ENCODE data around the gene INTS1.
"Not testable (repeated sequence)": the region's sequence is repeated elsewhere in the genome, so short reads cannot be mapped to it uniquely, and the experiment has no call there.

Gene INTS1

DNA sequence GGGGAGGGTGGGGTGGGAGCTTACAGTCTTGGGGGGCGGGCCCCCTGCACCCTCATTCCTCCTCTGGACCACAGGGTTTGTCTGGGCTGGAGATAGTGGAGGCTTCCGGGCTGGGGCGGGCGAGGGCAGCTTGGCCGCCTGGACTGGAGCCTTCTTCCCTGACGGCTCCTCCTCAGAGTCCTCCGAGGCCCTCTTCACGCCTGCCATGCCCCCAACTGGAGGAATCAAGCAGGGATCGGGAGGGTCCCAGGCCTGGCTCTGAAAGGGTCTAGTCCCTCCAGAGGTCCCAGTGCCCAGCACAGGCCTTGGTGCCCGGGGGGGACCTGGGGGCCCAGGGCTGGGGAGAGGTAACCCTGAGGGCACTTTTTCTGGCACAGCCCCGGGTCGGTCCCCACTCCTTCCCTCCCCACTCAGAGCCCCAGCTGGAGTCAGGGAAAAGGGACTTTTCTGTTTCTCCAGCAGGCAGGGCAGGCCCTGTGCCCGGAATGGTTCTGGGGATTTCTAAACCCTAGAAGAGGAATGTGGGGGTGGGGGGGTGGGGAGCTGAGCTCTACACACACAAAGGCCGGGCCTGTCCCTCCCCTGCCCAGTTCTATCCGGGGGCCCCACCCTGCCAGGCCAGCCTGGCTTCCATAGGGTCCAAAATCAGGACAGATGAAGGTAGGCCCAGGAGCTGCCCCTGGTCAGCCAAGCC lies 56.5 kb downstream of the INTS1 start:
- DNase-seq (ENCODE audit: low read depth, low spot score), result no peak

DNA sequence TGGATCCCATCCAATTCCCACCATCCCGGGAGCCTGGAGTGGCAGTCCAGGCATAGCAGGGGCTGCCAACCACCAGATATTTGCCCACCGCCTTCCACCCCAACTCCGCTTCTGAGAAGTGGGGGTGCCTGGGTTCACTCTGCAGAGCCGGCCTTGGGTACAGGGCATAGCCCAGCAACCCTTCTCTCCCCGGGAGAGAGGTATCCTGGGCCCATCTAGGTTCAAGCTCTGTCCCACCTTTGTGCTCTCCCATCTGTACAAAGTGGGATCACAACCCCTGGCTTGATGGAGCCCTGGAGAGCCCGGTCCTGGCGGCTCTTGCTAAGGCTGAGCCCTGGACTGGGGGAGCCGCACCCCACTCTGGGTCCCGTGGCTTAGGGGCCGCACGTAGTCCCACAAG lies 57.1 kb downstream of the INTS1 start:
- DNase-seq (ENCODE audit: low read depth, low spot score), result no peak

DNA sequence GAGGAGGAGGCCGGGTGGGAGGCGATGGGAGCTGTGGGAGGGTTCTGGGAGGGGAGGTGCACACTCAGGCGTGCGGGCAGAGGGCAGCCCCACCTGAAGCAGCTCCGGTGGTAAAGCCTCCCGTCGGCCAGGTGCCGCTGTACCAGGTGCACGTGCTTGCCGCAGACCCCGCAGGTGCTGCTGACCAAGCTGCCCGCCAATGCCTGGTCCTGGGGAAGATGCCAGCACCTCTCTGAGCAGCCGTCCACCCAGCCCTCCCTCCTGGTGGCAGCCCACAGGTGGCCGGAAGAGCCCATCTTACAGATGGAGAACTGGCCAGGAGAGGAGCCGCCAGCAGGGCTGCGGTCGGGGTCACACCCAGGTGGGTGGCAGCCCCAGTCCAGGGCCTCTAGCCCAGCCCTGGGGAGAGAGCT lies 57.6 kb downstream of the INTS1 start:
- no peak for DNase-seq (ENCODE audit: low read depth, low spot score)

DNA sequence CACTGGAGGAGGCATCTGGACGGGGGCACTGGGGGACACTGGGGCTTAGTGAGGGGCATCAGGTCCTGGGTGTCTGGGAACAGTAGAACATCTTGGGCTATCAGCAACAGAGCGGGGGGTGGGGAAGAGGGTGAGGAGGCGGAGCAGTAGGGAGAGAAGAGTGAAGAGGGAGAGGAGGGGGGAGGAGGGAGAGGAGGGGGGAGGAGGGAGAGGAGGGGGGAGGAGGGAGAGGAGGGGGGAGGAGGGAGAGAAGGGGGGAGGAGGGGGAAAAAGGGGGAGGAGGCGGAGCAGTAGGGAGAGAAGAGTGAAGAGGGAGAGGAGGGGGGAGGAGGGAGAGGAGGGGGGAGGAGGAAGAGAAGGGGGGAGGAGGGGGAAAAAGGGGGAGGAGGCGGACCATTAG lies 58.2 kb downstream of the INTS1 start:
- DNase-seq (ENCODE audit: low read depth, low spot score), result not testable (repeated sequence)

DNA sequence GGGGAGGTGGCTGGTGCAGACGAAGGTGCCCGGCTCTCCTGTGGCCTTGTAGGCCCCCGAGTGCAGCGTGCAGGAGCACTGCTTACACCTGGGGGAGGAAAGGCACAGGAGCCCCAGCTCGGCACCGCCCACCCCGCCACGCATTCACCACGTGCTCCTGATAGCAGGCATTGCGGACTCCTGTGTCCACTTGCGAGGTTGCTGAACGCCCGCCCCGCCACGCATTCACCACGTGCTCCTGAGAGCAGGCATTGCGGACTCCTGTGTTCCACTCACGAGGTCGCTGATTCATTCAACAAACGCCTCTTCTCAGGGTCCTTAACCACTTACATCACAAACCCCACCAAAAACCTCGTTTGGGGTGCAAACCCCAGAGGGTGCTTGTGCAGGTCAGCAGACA lies 58.8 kb downstream of the INTS1 start:
- no peak for DNase-seq (ENCODE audit: low read depth, low spot score)

DNA sequence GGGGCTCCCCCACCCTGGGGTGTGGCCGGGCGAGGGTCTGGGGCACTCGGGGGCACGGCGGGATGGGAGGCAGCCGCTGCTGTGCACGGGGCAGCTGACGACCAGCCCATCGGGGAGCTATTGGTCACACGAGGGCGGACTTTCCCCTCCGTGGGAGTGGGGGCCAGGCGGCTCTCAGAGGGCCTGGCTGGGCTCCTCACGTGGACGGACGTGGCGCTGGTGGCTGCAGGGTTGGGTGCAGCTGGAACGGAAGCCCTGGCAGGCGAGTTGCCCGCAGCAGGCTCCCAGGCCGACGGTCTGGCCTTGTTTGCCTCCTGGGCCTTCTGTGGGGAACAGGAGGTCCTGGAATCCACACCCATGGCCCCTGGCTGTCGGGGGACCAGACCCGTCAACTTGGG lies 59.3 kb downstream of the INTS1 start:
- DNase-seq (ENCODE audit: low read depth, low spot score), result no peak

DNA sequence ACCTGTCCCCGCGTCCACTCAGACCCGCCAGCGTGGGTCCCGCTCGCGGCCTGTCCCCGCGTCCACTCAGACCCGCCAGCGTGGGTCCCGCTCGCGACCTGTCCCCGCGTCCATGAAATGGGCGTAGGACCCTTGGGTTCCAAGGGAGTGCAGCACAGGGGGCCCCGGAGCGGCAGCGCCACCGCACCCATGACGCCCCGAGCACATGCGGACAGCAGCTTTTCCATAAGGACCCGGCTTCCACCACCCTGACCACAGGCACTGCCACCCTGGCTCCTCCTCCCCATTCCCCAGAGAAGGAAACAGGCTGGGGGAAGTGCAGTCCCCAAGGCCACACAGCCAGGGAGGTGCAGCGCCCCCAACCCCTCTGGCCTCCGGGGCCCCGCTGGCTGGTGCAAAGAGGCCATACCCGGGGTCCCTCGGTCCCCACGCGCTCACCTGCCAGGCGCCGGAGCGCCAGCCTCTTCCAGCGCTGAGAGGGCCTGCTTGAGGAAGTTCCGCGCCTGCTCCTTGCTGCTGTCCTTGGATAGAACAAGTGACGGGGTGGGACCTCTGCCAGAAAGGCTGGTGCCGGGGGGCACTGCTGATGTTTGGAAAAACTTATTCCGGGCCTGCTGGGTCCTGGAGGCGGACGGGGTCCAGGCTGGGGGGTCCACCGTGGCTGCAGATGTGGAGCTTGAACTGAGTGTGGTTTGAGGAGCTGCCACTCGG lies 59.8 kb downstream of the INTS1 start:
- no peak for DNase-seq (ENCODE audit: low read depth, low spot score)

DNA sequence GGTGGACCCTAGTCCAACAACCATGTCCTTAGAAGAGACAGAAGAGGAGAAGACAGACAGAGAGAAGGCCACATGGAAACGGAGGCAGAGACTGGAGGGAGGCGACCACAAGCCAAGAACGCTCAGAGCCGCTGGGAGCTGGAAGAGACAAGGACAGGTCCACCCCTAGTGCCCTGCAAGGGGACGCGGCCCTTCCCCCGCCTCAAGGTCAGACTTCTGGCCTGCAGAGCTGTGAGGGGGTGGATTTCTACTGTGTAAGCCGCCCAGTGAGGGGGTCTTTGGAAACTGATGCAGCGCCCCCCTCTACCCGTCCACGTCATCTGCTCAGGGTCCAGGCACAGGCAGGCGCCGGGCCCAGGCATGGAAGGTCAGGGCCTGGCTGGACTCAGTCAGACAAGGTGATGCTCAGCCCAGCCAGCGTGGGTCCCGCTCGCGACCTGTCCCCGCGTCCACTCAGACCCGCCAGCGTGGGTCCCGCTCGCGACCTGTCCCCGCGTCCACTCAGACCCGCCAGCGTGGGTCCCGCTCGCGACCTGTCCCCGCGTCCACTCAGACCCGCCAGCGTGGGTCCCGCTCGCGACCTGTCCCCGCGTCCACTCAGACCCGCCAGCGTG lies 60.5 kb downstream of the INTS1 start:
- not testable (repeated sequence) for DNase-seq (ENCODE audit: low read depth, low spot score)

DNA sequence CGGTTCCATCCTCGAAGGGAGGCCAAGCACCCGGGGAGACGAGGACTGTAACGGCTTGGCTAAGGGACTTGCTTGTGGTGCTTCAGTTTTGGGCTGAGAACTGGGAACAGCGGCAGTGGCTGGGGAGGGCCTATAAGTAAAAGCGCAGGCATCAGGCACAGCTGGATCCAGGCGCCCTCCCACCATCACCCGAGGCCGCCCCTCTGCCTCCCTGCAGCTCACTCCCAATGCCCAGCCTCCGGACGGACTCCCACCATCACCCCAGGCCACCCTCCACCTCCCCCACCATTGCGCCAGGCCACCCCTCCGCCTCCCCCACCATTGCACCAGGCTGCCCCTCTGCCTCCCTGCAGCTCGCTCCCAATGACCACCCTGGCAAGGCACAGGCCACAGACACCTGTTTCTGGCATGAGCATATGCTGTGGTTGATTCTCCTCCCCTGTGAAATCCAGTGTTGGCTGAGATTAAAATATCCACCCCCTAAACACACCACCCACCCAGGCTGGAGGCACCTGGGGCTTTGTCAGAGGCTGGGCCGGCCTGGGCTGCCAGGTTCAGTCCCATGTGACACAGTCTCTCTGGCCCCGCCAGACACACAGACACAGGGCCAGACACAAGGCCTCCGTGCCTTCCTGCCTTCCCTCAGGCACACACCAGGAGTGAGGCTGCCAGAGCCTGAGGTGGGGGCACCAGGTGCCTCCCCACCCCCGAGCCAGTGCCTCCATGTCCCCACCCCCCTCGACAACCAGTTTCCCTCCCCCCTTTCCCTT lies 61.6 kb downstream of the INTS1 start:
- no peak for DNase-seq (ENCODE audit: low read depth, low spot score)

DNA sequence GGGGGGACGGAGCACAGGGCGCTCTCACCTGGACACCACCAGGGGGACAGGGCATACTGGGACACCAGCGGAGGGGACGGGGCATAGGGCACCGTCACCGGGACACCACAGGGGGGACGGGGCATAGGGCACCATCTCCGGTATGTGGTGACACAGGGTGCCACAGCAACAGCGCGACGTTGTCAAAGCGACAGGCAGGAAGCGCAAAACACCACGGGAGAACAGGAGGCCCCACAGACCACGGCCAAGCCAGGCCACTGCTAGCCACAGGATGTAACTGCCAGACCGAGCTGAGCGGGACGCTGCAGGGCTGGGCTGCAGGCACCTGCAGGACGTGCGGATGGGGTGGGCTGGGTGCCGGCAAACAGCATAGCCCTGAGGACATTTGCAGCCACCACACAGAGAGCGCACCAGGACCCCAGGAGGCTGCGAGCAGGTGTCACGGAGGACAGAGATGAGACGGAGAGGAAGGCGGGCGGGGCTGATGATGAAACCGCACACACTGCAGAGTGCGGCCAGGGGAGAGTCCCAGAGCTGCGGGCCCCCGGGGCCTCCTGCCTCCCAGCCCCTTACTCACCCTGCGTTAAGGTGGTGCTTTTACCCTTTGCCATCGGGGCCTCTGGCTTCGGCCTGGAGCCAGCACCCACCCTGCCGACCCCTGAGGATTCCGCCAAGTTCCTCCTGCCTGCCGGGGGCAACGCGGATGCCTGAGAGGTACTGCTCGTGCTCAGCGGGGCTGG lies 62.4 kb downstream of the INTS1 start:
- DNase-seq (ENCODE audit: low read depth, low spot score), result no peak

DNA sequence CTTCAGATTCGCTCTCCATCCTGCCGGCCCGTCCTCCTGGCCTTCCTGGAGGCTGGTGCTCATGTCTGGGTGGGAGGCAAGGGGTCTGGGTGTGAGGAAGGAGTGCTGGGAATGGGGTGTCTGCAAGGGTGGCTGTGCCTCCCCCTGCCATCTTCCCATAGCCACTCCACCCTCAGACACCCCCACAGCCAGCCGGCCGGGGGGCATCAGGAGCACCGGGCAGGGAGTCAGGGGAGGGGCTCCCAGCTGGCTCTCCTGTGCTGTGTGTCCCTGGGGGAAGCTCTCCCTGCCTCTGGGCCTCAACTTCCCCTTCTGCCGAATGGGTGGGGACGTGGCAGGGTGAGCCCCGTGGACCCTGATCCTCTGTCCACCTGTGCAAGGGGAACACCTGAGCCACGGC lies 63.6 kb downstream of the INTS1 start:
- no peak for DNase-seq (ENCODE audit: low read depth, low spot score)

DNA sequence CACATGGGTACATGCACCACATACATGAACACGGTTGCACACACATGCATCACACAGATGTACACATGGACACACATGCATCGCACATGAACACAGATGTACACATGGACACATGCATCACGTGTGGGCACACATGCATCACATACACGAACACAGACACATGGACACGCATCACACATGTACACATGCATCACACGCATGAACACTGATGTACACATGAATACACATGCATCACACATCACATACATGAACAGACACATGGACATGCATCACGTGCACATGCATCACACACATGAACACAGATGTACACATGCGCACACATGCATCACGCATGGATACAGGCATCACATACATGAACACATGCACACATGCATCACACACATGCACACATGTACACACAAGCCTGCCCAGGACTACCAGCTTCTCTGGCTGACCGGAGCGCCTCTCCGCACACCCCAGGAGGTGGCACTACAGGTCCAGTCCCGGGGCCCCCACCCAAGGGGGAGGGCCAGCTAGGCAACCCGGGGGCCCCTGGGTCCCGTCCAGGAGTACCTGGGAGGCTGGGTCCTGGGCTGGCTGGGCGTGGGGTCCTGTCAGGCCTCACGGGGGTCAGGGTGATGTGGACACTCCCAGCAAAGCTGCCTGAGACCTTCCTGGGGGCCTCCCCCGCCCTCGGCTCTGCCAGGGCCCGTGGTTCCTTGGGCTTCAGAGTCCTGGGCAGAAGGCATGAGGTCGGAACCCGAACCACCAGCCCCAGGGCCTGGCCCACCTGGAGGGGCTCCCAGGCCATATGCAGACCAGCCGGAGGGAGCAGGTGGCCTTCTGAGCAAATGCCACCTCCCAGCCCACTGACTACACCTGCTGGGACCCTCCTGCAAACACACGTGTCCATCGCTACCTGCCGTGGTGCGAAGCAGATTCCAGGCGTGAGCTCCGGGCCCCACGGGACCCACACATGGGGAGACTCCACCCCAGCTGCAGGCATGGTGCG lies 64.5 kb downstream of the INTS1 start:
- no peak for DNase-seq (ENCODE audit: low read depth, low spot score)

DNA sequence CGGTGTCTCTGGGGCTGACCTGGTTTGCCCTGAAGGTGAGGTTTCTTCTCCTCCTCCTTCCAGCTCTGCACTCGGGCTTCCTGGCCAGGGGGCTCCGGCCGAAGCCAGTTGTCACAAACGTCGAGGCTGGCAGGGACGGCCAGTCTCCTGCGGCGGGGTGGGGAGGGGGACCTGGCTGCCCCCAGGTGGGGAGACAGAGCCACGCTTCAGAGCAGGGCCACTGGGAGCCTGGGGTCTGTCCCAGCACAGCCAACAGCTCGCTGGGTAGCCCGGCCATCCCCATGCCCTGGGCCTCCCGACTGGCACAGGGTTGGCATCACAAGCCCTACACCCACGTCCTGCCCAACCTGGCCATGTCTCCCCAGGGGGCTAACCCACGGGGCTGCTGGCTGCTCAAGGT lies 65.4 kb downstream of the INTS1 start:
- no peak for DNase-seq (ENCODE audit: low read depth, low spot score)

DNA sequence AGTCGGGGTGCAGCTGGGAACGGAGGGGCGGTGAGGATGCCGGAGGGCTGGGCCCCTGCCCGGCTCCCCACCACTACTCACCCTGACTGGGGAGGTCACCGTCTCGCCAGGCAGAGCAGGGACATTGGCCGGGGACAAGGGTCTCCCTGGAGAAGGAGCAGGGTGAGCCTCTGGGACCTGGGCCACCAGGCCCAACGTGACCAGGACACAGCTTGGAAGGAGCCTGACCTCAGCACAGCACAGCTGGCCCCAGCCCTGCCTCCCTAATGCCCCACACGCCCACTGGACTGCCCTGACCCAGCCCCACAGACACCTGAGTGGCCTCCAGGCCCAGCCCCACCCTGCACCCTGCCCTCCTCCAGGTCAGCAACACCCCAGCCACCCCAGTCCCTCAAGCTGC lies 66.0 kb downstream of the INTS1 start:
- no peak for DNase-seq (ENCODE audit: low read depth, low spot score)

DNA sequence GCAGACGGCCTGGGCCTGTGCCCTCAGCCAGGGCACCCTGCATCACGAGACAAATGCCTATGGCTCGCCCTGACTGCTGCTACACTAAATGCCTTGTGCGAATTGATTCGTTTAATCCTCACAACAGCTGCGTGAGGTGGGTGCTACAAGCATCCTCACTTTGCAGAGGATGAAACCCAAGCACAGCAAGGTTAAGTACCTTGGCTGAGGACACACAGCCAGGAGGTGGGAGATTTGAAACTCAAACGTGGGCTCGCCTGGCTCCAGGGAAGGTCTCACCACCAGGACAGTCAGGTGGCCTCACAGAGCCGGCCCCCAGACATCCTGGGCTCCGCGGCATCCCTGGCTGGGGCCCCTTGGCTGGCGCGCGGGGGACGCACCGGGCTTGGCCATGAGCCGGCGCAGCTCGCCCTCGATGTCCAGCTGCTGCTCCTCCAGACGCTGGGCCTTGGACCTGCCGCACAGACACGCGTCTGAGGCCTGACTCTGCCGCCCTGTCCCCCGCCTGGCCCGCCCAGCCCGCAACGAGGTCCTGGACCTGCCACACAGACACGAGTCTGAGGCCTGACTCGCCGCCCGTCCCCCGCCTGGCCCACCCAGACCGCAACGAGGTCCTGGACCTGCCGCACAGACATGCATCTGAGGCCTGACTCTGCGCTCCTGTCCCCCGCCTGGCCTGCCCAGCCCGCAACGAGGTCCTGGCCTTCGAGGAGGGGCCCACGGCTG lies 66.9 kb downstream of the INTS1 start:
- DNase-seq (ENCODE audit: low read depth, low spot score), result no peak

DNA sequence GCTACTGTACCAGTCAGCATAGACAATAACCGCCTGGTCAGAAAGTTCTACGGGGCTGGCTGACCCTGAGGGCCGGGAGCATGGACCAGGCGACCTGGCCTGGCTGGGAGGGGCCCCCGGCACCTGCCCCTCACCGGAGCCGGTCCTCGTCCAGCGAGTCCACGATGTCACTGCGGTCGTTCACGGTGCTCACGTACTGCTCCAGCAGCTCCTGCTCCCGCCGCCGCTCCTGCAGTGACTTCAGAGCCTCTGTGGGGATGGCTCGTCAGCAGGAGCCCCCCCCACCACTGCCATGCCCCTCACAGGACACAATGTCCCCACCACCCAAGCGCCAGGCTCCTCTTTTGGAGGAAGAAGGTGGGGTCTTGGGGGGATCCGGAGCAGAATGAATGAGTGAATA lies 67.6 kb downstream of the INTS1 start:
- no peak for DNase-seq (ENCODE audit: low read depth, low spot score)

DNA sequence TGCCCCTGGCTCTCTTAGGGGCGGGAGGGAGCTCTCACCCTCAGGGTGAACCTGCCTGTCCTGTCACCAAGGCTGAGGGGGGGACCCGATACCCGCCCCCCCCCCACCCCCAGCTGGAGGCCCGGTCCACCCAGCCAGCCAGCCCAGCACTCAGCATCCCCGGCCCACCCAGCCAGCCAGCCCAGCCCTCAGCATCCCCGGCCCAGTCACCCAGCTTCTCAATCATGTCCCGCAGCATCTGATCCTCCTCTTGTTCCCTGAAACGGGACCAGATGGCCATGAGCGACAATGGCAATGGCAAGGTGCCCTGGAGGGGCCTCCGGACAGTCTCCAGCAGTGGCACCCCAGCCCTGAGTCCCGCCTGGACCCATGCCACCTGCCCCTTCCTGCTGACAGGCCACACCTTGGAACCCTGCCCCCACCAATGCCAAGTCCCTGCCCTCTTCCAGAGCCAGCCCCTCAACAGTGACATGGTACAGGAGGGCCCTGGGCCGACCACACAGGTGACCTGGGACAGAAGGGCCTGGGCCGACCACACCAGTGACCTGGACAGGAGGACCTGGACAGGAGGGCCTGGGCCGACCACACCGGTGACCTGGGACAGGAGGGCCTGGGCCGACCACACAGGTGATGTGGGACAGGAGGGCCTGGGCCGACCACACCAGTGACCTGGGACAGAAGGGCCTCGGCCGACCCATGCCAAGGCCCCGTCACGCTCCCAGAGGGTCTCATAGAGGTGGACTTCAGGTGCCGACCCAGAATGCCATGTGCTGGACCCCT lies 69.1 kb downstream of the INTS1 start:
- DNase-seq (ENCODE audit: low read depth, low spot score), result no peak

DNA sequence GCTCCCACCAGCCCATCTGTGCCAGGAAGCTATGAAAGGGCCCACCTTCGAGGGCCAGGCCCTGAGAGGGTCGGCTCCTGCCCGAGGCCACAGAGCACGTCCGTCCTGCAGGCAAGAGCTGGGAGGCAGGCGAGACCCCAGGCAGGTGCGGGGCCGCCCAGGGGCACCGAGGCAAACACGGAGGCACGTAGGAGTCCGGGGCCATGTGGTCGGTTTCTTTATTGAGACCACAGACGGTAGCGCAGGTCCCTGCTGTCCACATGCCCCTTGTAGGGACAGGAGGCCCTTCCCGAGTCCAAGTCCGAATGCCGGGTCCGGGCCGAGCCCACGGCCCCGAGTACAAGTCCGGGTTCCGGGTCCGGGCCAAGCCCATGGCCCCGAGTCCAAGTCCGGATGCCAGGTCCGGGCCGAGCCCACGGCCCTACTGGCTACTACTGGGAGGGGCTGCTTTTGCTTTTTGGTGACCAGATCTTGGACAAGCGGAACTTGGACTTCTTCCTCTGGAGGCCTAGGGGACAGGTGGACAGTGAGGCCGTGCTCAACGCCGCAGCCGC lies 69.9 kb downstream of the INTS1 start:
- no peak for DNase-seq (ENCODE audit: low read depth, low spot score)

Data from iPS DF 19.7 (cell line).